NCI-H345 treated with DMSO at 0.1 percent for 48 hours (cell line): ENCODE results near the gene BCL2L13.

ENCODE experiments used
- DNase-seq: peaks from one replicate; lab custom pipeline; 2025; ENCODE audit not compliant: unreplicated experiment; lab: John Stamatoyannopoulos, UW

BCL2L13 gene, protein sequence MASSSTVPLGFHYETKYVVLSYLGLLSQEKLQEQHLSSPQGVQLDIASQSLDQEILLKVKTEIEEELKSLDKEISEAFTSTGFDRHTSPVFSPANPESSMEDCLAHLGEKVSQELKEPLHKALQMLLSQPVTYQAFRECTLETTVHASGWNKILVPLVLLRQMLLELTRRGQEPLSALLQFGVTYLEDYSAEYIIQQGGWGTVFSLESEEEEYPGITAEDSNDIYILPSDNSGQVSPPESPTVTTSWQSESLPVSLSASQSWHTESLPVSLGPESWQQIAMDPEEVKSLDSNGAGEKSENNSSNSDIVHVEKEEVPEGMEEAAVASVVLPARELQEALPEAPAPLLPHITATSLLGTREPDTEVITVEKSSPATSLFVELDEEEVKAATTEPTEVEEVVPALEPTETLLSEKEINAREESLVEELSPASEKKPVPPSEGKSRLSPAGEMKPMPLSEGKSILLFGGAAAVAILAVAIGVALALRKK

GRCh38 chr22:17638432-17639246, at the start of gene BCL2L13:
BCL2L13 (plus strand) TSS chr22:17638757; CDS start chr22:17655712, 16,955 bp downstream.
- DNase-seq: peak; percentile 34

GRCh38 chr22:17589810-17590375, 48.7 kb upstream of the BCL2L13 start:
- DNase-seq: no peak

DNA sequence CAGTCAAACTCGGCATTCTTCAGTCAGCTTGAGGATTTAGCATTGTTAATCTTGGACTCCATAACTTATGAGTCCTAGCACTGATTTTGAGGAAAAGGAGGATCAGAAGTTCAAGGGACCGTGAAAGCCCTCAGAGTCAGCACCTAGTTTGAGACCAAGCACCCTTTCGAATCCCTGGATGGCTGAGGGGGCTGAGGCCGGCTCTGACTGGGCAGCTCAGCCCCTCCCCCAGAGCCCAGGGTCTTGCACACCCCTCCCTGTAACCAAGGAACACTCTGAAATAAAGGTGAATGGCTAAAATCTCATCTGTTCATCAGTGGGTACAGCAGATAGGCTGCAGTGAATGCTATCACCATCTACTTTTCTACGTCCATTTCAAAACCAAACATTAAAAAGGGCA, 48.0 kb upstream of the BCL2L13 start:
- no peak for DNase-seq

DNA sequence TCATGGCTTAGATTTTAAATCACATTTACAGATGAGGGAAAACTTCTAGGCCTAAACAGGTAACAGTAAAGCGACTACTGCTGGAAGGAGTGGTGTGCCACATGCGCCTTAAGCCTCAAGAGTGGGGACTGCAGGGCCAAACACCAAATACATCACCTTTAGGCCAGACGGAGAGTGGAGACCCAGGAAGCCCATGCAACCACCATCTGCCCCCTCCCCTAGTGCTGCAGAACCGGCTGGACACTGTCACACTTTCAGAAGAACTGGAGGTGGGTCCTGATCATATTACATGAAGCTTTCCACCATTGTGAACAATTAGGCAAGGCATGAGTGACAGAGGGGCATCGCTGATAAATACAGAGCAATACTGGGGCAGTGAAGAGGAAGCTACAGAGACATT, 46.4 kb upstream of the BCL2L13 start:
- DNase-seq: no peak

GRCh38 chr22:17596226-17596625, 42.3 kb upstream of the BCL2L13 start:
- no peak for DNase-seq

GRCh38 chr22:17597217-17597616, 41.3 kb upstream of the BCL2L13 start:
- no peak for DNase-seq

DNA sequence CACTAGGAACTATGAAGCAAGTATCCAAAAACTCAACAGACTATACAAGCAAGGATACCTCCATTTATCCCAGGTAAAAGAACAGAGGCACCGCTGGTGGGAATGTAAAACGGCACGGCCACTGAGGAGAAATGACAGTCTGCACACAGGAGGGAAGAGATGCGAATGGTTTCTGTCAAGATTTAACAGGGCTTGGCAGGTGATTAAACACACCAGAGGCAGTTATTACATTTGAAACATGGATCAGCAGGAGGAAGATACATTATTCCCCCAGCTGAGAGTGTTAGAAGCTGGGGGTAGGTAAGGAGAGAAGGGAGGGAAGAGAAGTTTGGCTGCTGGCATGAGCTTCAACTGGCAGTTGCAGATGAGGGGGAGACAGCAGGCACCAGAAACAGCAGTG, 40.2 kb upstream of the BCL2L13 start:
- DNase-seq: no peak

GRCh38 chr22:17601031-17601430, 37.5 kb upstream of the BCL2L13 start:
- no peak for DNase-seq

DNA sequence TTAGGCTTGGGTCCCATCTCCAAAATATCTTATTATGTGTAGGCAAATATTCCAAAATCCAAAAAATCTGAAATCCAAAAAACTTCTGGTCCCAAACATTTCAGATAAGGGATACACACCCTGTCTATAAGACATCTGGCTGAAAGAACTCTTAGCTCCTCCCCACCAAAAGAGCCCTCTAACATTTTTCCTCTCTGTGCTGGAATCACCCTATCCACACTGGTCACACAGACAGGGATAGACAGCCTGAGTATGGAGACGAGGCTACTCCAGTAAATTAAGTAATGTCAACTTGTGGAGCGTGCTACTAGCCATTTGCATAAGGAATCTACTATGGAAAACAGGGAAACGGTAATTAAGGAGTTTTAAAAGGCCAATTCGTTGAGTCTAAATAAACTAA, 34.9 kb upstream of the BCL2L13 start:
- DNase-seq: no peak

- no peak for DNase-seq
These were observed 32.1 kb upstream of the BCL2L13 start for GRCh38 chr22:17606496-17606895.

GRCh38 chr22:17607891-17608521, 30.6 kb upstream of the BCL2L13 start:
- no peak for DNase-seq

- no peak for DNase-seq
These were observed 26.5 kb upstream of the BCL2L13 start for GRCh38 chr22:17612057-17612456.

GRCh38 chr22:17613280-17613679, 25.3 kb upstream of the BCL2L13 start:
- DNase-seq: no peak

- DNase-seq: no peak
These were observed 10.6 kb upstream of the BCL2L13 start for GRCh38 chr22:17627961-17628405.

- DNase-seq: peak; percentile 60
These were observed 10.0 kb upstream of the BCL2L13 start, which contains the start of gene ATP6V1E1 for GRCh38 chr22:17628406-17629172. ATP6V1E1 (minus strand) TSS chr22:17628749; CDS start chr22:17628635, 114 bp downstream.

- no peak for DNase-seq
These were observed 9.4 kb upstream of the BCL2L13 start for GRCh38 chr22:17629173-17629489.

DNA sequence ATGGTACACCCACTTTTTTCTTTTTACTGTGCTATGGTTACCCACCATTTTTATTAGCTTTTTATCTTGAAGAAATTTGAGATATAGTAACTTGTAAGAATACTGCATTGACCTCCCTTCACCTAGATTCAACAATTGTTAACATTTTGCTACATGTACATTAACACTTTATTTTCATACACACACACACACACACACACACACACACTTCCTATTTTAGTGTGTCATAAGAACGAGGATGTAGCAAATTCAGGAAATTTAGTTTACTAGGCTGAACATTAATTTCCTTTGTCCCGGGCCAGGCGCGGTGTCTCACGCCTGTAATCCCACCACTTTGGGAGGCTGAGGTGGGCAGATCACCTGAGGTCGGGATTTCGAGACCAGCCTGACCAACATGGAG, 8.9 kb upstream of the BCL2L13 start:
- DNase-seq: no peak

DNA sequence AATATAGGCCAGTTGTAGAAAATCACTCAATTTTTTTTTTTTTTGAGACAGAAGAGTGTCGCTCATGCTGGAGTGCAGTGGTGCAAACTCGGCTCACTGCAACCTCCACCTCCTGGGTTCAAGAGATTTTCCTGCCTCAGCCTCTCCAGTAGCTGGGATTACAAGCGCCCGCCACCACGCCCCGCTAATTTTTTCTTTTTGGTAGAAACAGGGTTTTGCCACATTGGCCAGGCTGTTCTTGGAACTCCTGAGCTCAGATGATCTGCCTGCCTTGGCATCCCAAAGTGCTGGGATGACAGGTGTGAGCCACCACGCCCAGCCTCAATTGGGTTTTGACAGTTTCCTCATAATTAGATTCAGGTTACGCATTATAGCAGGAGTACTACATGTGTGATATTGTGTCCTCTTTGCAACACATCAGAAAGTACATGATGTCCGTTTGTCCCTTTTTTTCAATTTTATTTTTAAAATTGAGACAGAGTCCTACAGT, 7.4 kb upstream of the BCL2L13 start:
- no peak for DNase-seq

DNA sequence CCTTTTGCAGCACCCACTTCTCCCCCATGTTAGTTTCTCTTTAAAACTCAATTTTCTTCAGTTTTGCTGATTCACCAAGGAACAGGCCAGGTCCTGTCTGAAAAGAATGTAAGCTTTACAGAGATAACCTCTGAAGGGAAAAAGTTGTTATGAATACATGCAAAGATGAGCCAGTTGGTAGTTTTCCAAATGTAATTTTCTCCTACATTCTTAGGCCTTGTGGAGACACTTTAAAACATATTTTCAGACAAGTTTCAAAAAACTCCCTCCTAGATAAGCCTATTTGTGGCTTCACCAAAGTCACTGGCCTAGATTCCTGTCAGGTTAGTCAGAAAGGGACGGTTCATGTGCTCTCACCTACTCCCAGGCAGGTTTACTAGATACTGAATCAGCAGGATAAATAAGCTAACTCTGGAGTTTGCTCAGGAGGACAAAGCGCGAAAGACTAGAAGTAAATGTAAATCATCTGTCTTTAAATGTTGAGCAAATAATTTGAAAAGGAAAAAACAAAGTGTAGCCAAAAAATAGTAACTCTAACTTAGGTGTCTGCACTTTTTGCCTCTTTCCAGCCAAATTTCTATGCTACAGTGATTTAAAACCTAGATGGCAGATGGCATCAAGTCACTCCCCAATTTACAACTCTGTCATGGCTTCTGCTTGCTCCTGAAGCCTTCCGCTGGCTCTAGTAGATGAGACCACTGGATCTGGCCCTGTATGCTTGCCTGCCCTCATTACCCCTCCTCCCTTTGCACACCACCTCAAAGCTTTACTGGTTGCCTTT, 5.2 kb upstream of the BCL2L13 start:
- DNase-seq: no peak

- no peak for DNase-seq
These were observed 4.6 kb upstream of the BCL2L13 start for GRCh38 chr22:17633998-17634323.
